Mammary epithelial cell (primary cell): ENCODE measurements around the gene DVL3.

Experiments used
- EZH2 ChIP-seq: IDR thresholded peaks from 2 replicates; pipeline ENCODE4 v1.6.1; 2012; ENCODE audit warnings: low read length, inconsistent platforms, borderline replicate concordance
- TF ChIP-seq, protein P1 (sequence below), 2 donors: IDR thresholded peaks in 1 of 2; conservative IDR thresholded peaks in 1 of 2; 2 replicates each; pipeline ENCODE4 v1.5.1; 2011 to 2012; ENCODE audit warnings: inconsistent platforms in 2 of 2, low read length in 2 of 2, mild to moderate bottlenecking in 2 of 2, control low read depth in 1 of 2, low read depth in 1 of 2; ENCODE audit not compliant: insufficient read depth in 1 of 2; ENCODE audit errors: extremely low read depth in 1 of 2

GRCh38 chr3:184196536-184196935 is 41.4 kb downstream of the DVL3 start:
- TF ChIP-seq, protein P1, sequence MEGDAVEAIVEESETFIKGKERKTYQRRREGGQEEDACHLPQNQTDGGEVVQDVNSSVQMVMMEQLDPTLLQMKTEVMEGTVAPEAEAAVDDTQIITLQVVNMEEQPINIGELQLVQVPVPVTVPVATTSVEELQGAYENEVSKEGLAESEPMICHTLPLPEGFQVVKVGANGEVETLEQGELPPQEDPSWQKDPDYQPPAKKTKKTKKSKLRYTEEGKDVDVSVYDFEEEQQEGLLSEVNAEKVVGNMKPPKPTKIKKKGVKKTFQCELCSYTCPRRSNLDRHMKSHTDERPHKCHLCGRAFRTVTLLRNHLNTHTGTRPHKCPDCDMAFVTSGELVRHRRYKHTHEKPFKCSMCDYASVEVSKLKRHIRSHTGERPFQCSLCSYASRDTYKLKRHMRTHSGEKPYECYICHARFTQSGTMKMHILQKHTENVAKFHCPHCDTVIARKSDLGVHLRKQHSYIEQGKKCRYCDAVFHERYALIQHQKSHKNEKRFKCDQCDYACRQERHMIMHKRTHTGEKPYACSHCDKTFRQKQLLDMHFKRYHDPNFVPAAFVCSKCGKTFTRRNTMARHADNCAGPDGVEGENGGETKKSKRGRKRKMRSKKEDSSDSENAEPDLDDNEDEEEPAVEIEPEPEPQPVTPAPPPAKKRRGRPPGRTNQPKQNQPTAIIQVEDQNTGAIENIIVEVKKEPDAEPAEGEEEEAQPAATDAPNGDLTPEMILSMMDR (conservative IDR thresholded peaks at IDR 0.05 in 1 of 2, IDR thresholded peaks at IDR 0.05 in 1 of 2; ENCODE audit: extremely low read depth in 1 of 2, insufficient read depth in 1 of 2, low read depth in 1 of 2, low read length in 2 of 2), result no peak
- TF ChIP-seq EZH2, result no peak
